Activated naive CD4-positive, alpha-beta T cell treated with anti-CD3 and anti-CD28 coated beads, Interleukin-2, amount 10 ng/mL, durations not matched to agents 7 days and 5 days (primary cell): ENCODE results near the gene OSER1.
A peak's percentile ranks its signal among the peaks of the same experiment; 100 is the strongest.
"Not testable (repeated sequence)": the region's sequence is repeated elsewhere in the genome, so short reads cannot be mapped to it uniquely, and the experiment has no call there.

Experiments used
- CTCF ChIA-PET: fragments of 350-600 bp; sonication (Branson Sonifier 250); formaldehyde crosslinking; loops from one replicate; lab custom pipeline; 2021; ENCODE audit warnings: antibody characterized with exemption; lab: Charles Lee
- DNase-seq: peaks from one replicate; pipeline ENCODE4 v3.0.0-alpha.2; 2020
- H3K27ac Mint-ChIP-seq: one replicate; pipeline ENCODE4 v1.8.0; 2021; ENCODE audit warnings: mild to moderate bottlenecking, moderate library complexity, mixed read lengths
- H3K27me3 Mint-ChIP-seq: one replicate; pipeline ENCODE4 v1.8.0; 2021; ENCODE audit warnings: mild to moderate bottlenecking, mixed read lengths
- H3K36me3 Mint-ChIP-seq: one replicate; pipeline ENCODE4 v1.8.0; 2021; ENCODE audit warnings: mixed read lengths
- H3K4me1 Mint-ChIP-seq: one replicate; pipeline ENCODE4 v1.8.0; 2021; ENCODE audit warnings: mixed read lengths
- H3K4me3 Mint-ChIP-seq: one replicate; pipeline ENCODE4 v1.8.0; 2021; ENCODE audit warnings: mild to moderate bottlenecking, moderate library complexity, mixed read lengths
- H3K9me3 Mint-ChIP-seq: one replicate; pipeline ENCODE4 v1.8.0; 2021; ENCODE audit warnings: mixed read lengths

Gene OSER1

DNA sequence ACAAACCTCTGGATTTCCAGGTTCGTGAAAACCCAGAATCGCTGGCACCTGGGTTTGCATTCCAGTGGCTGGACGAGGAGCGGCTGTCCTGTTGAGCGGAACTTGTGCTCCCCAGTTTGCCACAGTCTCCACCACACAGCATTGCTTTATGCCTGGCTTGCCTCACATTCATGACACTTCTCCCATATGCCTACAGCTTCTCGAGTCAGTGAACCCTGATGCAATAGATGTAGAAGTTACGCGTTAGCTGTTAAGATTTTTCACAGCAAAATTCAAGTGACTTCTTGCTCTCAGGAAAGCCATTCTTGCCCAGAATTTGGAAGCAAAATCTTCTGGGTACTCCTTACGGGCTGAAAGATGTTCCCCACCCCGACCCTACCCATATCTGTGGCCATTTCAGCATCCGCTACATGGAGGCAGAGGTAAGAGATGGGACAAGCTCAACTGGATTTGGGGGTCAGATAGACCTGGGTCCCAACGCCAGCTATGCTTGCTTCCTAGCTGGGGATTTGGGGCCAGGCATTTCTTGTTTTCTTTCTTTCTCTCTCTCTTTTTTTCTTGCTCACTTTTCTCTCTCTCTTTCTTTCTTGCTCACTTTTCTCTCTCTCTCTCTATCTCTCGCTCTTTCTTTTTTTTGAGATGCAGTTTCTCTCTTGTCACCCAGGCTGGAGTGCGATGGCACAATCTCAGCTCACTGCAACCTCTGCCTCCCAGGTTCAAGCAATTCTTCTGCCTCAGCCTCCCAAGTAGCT, 24.2 kb upstream of the OSER1 start:
- Mint-ChIP-seq H3K36me3 (no peaks in the 10 kb centered on the region), H3K4me3 (no peak overlapping the region), H3K9me3 (no peaks in the 10 kb centered on the region), H3K27ac (no peak overlapping the region), H3K4me1 (peaks cover 4% of the 10 kb centered on the region), H3K27me3 (peaks cover 4% of the 10 kb centered on the region)
- CTCF ChIA-PET, result interaction anchor here (0.6 to 1.7 kb wide), 3 partner anchors 17 to 124 kb away, joined by 3 to 7 read pairs (median 6); no protein-coding TSS in a partner anchor
- DNase-seq, result no peak

DNA sequence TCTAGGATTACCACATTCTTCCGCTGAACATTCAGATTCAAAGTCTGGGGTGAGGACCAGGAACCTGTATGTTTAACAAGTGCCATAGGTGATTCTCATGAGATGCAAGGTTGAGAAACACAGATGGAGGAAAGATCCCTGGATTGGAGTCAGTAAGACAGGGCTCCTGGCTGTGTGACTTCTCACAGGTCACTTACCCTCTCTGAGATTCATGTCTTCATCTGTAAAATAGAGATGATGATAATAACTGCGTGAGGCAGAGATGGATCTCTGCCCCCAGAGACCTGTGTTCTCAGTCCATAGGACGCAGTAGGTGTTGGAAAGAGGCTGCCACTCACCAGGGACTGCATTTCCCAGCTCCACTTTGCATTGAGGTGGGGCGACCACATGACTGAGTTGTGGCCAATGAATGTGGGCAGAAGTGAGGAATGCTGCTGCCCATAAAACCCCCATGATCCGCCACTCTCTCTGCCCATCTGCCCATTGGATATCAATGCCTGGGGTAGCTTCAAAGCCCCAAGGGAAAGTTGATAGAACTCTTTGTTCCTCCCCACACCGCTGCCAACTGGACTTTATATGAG, 23.0 kb upstream of the OSER1 start:
- CTCF ChIA-PET, result interaction anchor here (1.7 kb wide), 1 partner anchor 16 kb away, joined by 6 read pairs; no protein-coding TSS in a partner anchor
- Mint-ChIP-seq H3K27me3 (peaks cover 4% of the 10 kb centered on the region), H3K4me1 (peaks cover 4% of the 10 kb centered on the region), H3K36me3 (no peaks in the 10 kb centered on the region), H3K27ac (no peak overlapping the region), H3K4me3 (no peak overlapping the region), H3K9me3 (no peaks in the 10 kb centered on the region)
- DNase-seq, result no peak

GRCh38 chr20:44232469-44232856, 21.9 kb upstream of the OSER1 start:
- H3K27ac Mint-ChIP-seq, H3K9me3 Mint-ChIP-seq, H3K4me3 Mint-ChIP-seq, CTCF ChIA-PET, H3K36me3 Mint-ChIP-seq, H3K27me3 Mint-ChIP-seq, H3K4me1 Mint-ChIP-seq, DNase-seq: not testable (repeated sequence)

DNA sequence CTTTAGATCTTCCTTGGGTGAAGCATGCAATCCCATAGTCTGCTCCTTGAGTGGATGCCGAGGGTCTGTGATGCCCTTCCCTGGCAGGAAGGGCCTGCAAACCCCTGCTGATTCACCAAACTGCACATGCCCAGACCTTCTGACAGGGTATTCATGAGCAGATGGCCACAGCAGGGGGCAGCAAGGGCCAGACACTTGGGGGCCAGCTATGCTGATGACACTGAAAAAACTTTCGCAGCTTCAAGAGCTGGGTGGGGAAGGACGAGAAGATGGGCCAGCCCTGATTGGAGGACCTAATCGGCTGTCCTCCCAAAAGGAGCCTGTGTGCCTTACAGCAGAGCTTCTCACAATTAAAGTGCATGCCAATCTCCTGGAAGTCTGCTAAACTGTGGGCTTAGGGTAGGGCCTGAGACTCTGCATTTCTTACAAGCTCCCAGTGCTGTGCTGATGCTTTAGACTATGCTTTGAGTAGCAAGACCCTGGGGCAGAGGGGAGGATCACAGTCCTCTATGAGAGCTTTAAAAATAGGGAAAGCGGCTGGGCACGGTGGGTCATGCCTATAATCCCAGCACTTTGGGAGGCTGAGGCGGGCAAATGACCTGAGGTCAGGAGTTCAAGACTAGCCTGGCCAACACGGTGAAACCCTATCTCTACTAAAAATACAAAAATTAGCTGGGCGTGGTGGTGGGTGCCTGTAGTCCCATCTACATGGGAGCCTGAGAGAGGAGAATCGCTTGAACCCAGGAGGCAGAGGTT, 21.3 kb upstream of the OSER1 start:
- Mint-ChIP-seq H3K4me3 (no peak overlapping the region), H3K27ac (no peak overlapping the region), H3K4me1 (peaks cover 4% of the 10 kb centered on the region), H3K27me3 (peaks cover 4% of the 10 kb centered on the region), H3K36me3 (no peaks in the 10 kb centered on the region), H3K9me3 (no peaks in the 10 kb centered on the region)
- DNase-seq, result no peak
- CTCF ChIA-PET, result interaction anchor here (0.9 kb wide), 1 partner anchor 93 kb away, joined by 3 read pairs; no protein-coding TSS in a partner anchor

DNA sequence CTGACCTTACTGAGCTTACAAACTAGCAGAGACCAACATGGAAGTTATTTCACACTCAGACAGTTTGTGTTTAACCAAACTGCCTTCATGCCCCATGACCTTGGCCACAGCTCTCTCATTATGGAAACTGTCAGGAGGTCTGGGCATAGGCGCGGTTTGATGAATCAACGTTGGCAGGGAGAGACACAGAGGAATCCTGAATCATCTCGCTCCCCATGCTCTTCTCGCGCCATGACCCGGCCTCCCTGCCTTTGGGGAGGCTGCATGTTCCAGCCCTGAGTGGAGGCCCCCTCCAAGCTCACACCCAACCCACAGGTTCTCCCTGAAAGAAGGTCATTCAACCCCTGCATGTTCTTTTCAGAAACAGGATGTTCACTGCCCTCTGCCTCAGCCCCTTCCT, 20.6 kb upstream of the OSER1 start:
- H3K36me3 Mint-ChIP-seq, result no peaks in the 10 kb centered on the region
- no peak overlapping the region for H3K27ac Mint-ChIP-seq
- peaks cover 4% of the 10 kb centered on the region for H3K4me1 Mint-ChIP-seq
- H3K4me3 Mint-ChIP-seq, result no peak overlapping the region
- peaks cover 4% of the 10 kb centered on the region for H3K27me3 Mint-ChIP-seq
- no peaks in the 10 kb centered on the region for H3K9me3 Mint-ChIP-seq
- CTCF ChIA-PET, result interaction anchor here (0.9 kb wide), 1 partner anchor 93 kb away, joined by 3 read pairs; no protein-coding TSS in a partner anchor
- no peak for DNase-seq

- no peak for DNase-seq
- peaks cover 4% of the 10 kb centered on the region for H3K4me1 Mint-ChIP-seq
- CTCF ChIA-PET, result interaction anchor here (1.4 kb wide), 1 partner anchor 13 kb away, joined by 3 read pairs; no protein-coding TSS in a partner anchor
- H3K36me3 Mint-ChIP-seq, result no peaks in the 10 kb centered on the region
- H3K27ac Mint-ChIP-seq, result no peak overlapping the region
- no peaks in the 10 kb centered on the region for H3K9me3 Mint-ChIP-seq
- no peak overlapping the region for H3K4me3 Mint-ChIP-seq
- no peaks in the 10 kb centered on the region for H3K27me3 Mint-ChIP-seq
Observed at GRCh38 chr20:44228465-44229258, 18.1 kb upstream of the OSER1 start.

- CTCF ChIA-PET, result interaction anchor here (1.6 kb wide), 1 partner anchor 86 kb away, joined by 8 read pairs; the partner anchor contains the start of gene FITM2
Observed at GRCh38 chr20:44224637-44225036, 14.1 kb upstream of the OSER1 start.

DNA sequence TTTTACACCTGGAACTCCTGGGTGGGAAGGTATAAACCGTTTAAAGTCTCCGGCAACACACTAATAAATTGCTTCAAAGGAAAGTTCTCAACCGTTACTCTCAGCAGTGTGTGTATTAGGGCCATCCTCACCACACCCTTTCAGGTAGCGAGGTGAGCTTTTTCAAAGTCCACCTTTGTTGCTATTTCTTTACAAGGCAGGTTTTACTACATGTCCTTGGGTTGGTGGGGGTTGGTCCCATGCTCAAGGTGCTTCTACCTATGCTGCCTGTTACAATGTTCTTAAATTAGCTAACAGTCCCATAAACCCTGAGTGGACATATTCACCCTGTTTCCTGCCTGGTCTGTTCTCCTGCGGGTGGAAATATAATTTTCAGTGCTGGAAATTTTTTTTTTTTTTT, 13.2 kb upstream of the OSER1 start:
- Mint-ChIP-seq H3K4me1 (peaks cover 24% of the 10 kb centered on the region), H3K36me3 (no peaks in the 10 kb centered on the region), H3K27ac (no peak overlapping the region), H3K9me3 (no peaks in the 10 kb centered on the region), H3K27me3 (no peaks in the 10 kb centered on the region), H3K4me3 (no peak overlapping the region)
- CTCF ChIA-PET, result interaction anchor here (0.7 to 1.6 kb wide), 4 partner anchors 9 to 645 kb away, joined by 3 to 8 read pairs (median 4); partner anchors contain the start of gene FITM2
- no peak for DNase-seq

More at GRCh38 chr20:44224637-44225036, 14.1 kb upstream of the OSER1 start:
- Mint-ChIP-seq H3K4me3 (no peak overlapping the region), H3K36me3 (no peaks in the 10 kb centered on the region), H3K27me3 (no peaks in the 10 kb centered on the region), H3K9me3 (no peaks in the 10 kb centered on the region), H3K27ac (no peak overlapping the region), H3K4me1 (peaks cover 15% of the 10 kb centered on the region)
- DNase-seq, result no peak

DNA sequence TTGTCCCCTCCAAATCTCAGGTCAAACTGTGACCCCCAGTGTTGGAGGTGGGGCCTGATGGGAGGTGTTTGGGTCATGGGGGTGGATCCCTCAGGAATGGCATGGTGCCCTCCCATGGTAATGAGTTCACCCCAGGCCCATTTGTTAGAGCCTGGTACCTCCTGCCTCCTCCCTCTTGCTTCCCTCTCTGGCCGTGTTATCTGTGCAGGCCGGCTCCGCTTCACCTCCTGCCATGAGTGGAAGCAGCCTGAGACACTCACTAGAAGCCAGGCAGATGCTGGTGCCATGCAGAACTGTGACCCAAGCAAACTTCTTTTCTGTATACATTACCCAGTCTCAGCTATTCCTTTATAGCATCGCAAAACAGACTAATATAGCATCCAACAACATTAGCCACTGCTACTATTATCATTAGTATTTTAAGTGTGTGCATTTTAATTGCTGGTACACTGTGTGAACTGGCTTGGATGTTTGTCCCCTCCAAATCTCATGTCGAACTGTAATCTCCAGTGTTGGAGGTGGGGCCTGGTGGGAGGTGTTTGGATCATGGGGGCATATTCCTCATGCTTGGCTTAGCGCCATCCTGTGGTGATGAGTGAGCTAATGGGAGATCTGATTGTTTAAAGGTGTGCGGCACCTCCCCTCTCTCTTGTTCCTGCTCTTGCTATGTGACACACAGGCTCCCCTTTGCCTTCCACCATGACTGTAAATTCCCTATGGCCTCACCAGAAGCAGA, 12.2 kb upstream of the OSER1 start:
- Mint-ChIP-seq H3K9me3 (no peaks in the 10 kb centered on the region), H3K27ac (no peak overlapping the region), H3K27me3 (no peaks in the 10 kb centered on the region), H3K4me1 (peaks cover 33% of the 10 kb centered on the region), H3K4me3 (no peak overlapping the region), H3K36me3 (no peaks in the 10 kb centered on the region)
- DNase-seq, result no peak
- CTCF ChIA-PET, result interaction anchor here (0.6 to 1.0 kb wide), 3 partner anchors 8 to 61 kb away, joined by 3 to 4 read pairs (median 3); no protein-coding TSS in a partner anchor

- H3K36me3 Mint-ChIP-seq, result no peaks in the 10 kb centered on the region
- H3K27me3 Mint-ChIP-seq, result no peaks in the 10 kb centered on the region
- DNase-seq, result no peak
- H3K27ac Mint-ChIP-seq, result no peak overlapping the region
- CTCF ChIA-PET, result interaction anchor here (1.2 kb wide), 1 partner anchor 93 kb away, joined by 3 read pairs; no protein-coding TSS in a partner anchor
- no peaks in the 10 kb centered on the region for H3K9me3 Mint-ChIP-seq
- no peak overlapping the region for H3K4me3 Mint-ChIP-seq
- H3K4me1 Mint-ChIP-seq, result peaks cover 41% of the 10 kb centered on the region
Observed at GRCh38 chr20:44222027-44222426, 11.5 kb upstream of the OSER1 start.

- H3K4me3 Mint-ChIP-seq, result no peak overlapping the region
- H3K27me3 Mint-ChIP-seq, result no peaks in the 10 kb centered on the region
- no peaks in the 10 kb centered on the region for H3K9me3 Mint-ChIP-seq
- CTCF ChIA-PET, result interaction anchor here (0.9 to 1.2 kb wide), 2 partner anchors 90 to 93 kb away, joined by 3 read pairs; partner anchors contain the start of gene FITM2
- no peaks in the 10 kb centered on the region for H3K36me3 Mint-ChIP-seq
- H3K4me1 Mint-ChIP-seq, result peaks cover 46% of the 10 kb centered on the region
- H3K27ac Mint-ChIP-seq, result no peak overlapping the region
- DNase-seq, result no peak
Observed at GRCh38 chr20:44221368-44221954, 10.9 kb upstream of the OSER1 start.

- CTCF ChIA-PET, result interaction anchor here (4.7 to 9.1 kb wide), 2 partner anchors 95 to 164 kb away, joined by 100 to 351 read pairs; partner anchors contain the start of gene FITM2
- H3K36me3 Mint-ChIP-seq, result peaks cover 5% of the 10 kb centered on the region
- peaks cover 58% of the 10 kb centered on the region for H3K4me1 Mint-ChIP-seq
- DNase-seq, result no peak
- H3K27ac Mint-ChIP-seq, result peak overlapping the region; percentile 89
- H3K27me3 Mint-ChIP-seq, result no peaks in the 10 kb centered on the region
- peak overlapping the region; percentile 5 for H3K4me3 Mint-ChIP-seq
- H3K9me3 Mint-ChIP-seq, result no peaks in the 10 kb centered on the region
Observed at GRCh38 chr20:44219791-44220190, 9.2 kb upstream of the OSER1 start.
